Ovary (tissue), 3 donors: ENCODE results near the gene DENND6A.

ENCODE experiments used
- CTCF ChIP-seq, 3 donors: fragments of 450-650 bp in 2 of 3; fragments of 200-600 bp in 1 of 3; IDR thresholded peaks; one replicate each; pipeline versions ENCODE4 v1.5.1 to v1.8.0; 2016 to 2022; ENCODE audit warnings: antibody characterized with exemption in 3 of 3, mild to moderate bottlenecking in 1 of 3
- POLR2A ChIP-seq: fragments of 450-650 bp; IDR thresholded peaks from one replicate; pipeline ENCODE4 v1.6.1; 2017; ENCODE audit warnings: antibody characterized with exemption, mild to moderate bottlenecking, moderate library complexity
- donor health status: DM: no; HTN: no; CAD: no.

GRCh38 chr3:57699591-57699990, 6.7 kb upstream of the DENND6A start:
- TF ChIP-seq CTCF (IDR thresholded peaks at IDR 0.05) (no peak), POLR2A (no peak)
